SW480 (cell line): ENCODE results near the gene PLBD1.

Experiments used
- DNase-seq: peaks from one replicate; pipeline ENCODE4 v3.0.0-alpha.2; 2016; ENCODE audit warnings: low spot score

Gene PLBD1

GRCh38 chr12:14505626-14506596, 61.8 kb downstream of the PLBD1 start:
- DNase-seq = no peak

DNA sequence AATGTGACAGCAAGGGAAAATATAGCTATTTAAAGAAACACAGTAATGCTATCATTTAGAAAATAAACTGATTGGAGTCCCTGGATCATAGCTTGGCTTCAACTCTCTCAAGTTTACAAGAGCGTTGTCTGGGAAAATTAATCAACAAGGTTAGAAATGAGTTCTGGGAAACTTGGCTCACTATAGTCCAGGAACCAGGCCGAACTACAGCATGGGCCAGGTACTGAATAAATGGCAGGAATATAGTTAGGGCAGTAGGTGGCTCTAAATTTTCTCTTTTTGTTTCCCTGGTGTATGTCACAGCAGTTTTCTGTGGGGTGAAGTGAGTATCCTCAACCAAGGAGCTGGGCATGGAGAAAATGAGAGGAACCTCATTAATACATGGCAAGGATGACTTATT, 72.4 kb downstream of the PLBD1 start:
- no peak for DNase-seq

- DNase-seq = no peak
These were observed 84.8 kb downstream of the PLBD1 start for GRCh38 chr12:14482886-14483285.

GRCh38 chr12:14482361-14482760, 85.3 kb downstream of the PLBD1 start:
- DNase-seq = no peak

DNA sequence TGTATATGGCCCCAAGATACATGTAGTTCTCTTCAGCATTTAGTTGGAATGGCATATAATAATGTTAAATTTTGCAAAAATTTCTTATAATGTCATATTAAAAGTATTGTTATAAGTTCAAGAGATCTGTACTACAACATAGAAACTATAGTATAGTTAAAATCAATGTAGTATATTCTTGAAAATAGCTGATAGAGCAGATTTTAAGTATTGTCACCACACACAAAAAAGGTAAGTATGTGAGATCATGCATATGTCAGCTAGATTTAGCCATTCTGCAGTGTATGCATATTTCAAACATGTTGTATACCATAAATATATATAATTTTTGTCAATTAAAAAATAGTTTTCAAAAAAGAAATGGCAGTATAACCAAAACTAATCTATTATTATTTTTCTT, 86.5 kb downstream of the PLBD1 start:
- no peak for DNase-seq

DNA sequence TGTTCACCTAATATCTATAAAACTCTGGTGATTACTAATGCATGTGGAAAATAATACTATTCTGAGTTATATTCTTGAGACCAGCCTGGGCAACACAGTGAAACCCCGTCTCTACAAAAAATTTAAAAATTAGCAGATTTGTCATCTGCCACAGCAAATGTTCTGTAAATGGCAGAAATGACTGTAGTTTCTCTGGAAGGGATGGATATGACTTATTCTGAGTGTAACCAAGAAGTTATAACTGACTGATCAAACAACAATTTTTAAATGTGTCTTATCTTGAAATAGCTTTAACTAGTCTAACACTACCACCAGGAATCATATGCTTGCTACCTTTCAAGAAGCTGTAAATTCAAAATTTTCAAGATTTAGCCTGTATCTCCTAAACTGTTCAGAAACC, 88.7 kb downstream of the PLBD1 start:
- DNase-seq = no peak

GRCh38 chr12:14473707-14474287, 93.9 kb downstream of the PLBD1 start:
- peak; percentile 65 for DNase-seq

DNA sequence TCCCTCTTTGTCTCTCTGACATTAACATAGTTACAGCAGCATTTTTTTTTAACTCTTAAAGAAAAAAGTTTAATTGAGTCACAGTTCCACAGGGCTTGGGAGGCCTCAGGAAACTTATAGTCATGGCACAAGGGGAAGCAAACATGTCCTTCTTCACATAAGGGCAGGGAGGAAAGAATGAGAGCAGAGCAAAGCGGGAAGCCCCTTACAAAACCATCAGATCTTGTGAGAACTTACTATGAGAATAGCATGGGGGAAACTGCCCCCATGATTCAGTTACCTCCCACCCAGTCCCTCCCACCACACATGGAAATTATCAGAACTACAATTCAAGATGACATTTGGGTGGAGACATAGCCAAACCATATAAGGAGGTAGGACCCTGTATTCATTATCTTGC, 96.2 kb downstream of the PLBD1 start:
- DNase-seq = no peak

DNA sequence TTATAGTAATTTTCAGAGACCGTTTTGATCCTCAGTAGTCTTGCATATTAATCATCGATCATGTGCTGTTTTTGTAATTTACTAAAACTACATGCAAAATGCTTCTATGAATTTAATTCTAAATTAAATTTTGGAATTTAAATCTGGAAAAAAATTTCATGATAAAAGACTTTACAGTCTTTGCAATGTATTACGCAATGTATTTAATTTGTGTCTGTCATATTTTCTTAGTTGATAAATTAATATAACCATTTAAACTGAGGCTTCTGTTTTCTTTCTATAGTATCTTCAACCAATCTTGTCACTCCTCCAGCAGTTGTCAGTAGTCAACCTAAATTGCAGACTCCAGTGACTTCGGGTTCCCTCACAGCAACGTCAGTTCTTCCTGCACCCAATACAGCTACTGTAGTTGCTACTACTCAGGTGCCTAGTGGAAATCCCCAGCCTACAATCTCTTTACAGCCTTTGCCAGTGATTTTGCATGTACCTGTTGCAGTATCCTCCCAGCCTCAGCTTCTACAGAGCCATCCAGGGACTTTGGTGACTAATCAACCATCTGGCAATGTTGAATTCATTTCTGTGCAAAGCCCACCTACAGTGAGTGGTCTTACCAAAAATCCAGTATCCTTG, 107.4 kb downstream of the PLBD1 start:
- DNase-seq = no peak

DNA sequence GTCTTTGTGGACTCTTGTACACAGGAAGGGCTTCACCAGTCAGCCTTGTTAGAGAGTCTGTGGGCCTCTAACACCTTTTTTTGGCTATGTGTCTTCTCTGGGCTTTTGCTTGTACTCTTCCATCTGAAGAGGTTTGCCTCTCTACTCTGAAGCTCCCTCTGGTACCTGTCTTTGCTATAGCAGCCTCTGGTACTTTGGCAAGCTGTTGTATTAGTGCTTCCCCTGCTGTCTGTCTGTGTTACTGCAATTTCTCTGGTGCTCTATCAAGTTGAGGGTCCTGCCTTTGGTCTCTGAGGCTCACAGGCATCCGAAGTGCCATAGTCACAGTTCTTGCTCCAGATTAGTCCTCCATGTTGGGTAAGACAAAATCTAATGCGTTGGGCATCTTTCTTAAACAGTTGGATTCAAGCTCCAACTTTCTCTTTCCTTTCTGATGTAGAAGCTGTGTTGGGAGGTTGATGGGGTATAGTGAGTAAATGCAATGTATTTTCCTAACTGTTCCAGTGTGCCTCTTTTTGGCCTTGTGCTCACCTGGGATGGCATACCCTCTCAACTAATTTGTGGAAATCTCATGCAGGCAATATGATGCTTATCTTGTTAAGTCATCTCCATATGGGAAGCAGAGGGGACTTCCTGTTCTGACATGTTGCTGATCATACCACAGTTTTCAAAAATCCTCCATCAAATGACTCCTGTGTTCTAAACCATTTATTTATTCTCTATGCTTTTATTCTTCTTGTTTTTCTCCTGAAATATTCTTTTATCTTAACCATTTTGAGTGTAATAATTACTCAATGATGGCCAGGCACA, 113.4 kb downstream of the PLBD1 start:
- peak; percentile 55 for DNase-seq
